Measurements from ENCODE around the gene FARP2.
A peak's percentile ranks its signal among the peaks of the same experiment; 100 is the strongest.
"Not testable (repeated sequence)": the region's sequence is repeated elsewhere in the genome, so short reads cannot be mapped to it uniquely, and the experiment has no call there.

Gene FARP2

GRCh38 chr2:241505086-241505780, 149.1 kb downstream of the FARP2 start:
- no peak for DNase-seq (ENCODE audit: low spot score)

GRCh38 chr2:241505781-241506201, 149.7 kb downstream of the FARP2 start:
- DNase-seq (ENCODE audit: low spot score): no peak

GRCh38 chr2:241506317-241506716, 150.2 kb downstream of the FARP2 start:
- DNase-seq (ENCODE audit: low spot score): not testable (repeated sequence)

- DNase-seq (ENCODE audit: low spot score): no peak
Observed at GRCh38 chr2:241506793-241507429, 150.8 kb downstream of the FARP2 start.

- no peak for DNase-seq (ENCODE audit: low spot score)
Observed at GRCh38 chr2:241507430-241508239, 151.6 kb downstream of the FARP2 start.

GRCh38 chr2:241508240-241509154, 152.4 kb downstream of the FARP2 start, which contains the start of gene STK25:
Gene STK25, minus strand, starts transcription at chr2:241508584. Its CDS starts 549 bp downstream, at chr2:241508035.
- peak; percentile 96 for DNase-seq (ENCODE audit: low spot score)

GRCh38 chr2:241509155-241509784, 153.2 kb downstream of the FARP2 start:
- DNase-seq (ENCODE audit: low spot score): no peak

GRCh38 chr2:241511091-241511741, 155.1 kb downstream of the FARP2 start:
- no peak for DNase-seq (ENCODE audit: low spot score)

- DNase-seq (ENCODE audit: low spot score): no peak
Observed at GRCh38 chr2:241514553-241514952, 158.5 kb downstream of the FARP2 start.

GRCh38 chr2:241514986-241515737, 159.1 kb downstream of the FARP2 start:
- DNase-seq (ENCODE audit: low spot score): no peak

GRCh38 chr2:241516520-241516965, 160.5 kb downstream of the FARP2 start:
- no peak for DNase-seq (ENCODE audit: low spot score)

- no peak for DNase-seq (ENCODE audit: low spot score)
Observed at GRCh38 chr2:241517297-241517696, 161.2 kb downstream of the FARP2 start.

GRCh38 chr2:241519669-241520068, 163.6 kb downstream of the FARP2 start:
- DNase-seq (ENCODE audit: low spot score): no peak

- no peak for DNase-seq (ENCODE audit: low spot score)
Observed at GRCh38 chr2:241522477-241522876, 166.4 kb downstream of the FARP2 start.

- DNase-seq (ENCODE audit: low spot score): not testable (repeated sequence)
Observed at GRCh38 chr2:241525818-241526780, 170.0 kb downstream of the FARP2 start.

- DNase-seq (ENCODE audit: low spot score): no peak
Observed at GRCh38 chr2:241530571-241530970, 174.5 kb downstream of the FARP2 start.

- DNase-seq (ENCODE audit: low spot score): no peak
Observed at GRCh38 chr2:241531161-241531722, 175.2 kb downstream of the FARP2 start.

- no peak for DNase-seq (ENCODE audit: low spot score)
Observed at GRCh38 chr2:241532168-241532567, 176.1 kb downstream of the FARP2 start.
